CD14-positive monocyte (primary cell): ENCODE measurements around the gene HSD17B4. TPM values are rescaled to one million over a fixed set of nuclear protein-coding genes. Genes with fewer than 3 reads are reported as not detected.

Source experiments
- DNase-seq, 3 donors: peaks; one replicate each; pipeline ENCODE4 v3.0.0-alpha.2; 2011 to 2022
- H2AFZ ChIP-seq: 2 replicates; pipeline ENCODE4 v1.6.0; 2012; ENCODE audit warnings: mild to moderate bottlenecking, low read depth, low read length, inconsistent platforms; ENCODE audit not compliant: insufficient read depth, poor library complexity, severe bottlenecking
- H3K27ac ChIP-seq, 2 donors: 1 replicate in 1 of 2; 2 replicates in 1 of 2; pipeline ENCODE4 v1.5.1; 2012 to 2013; ENCODE audit warnings: low read length in 2 of 2, control low read depth in 1 of 2, inconsistent platforms in 1 of 2, low read depth in 1 of 2, mild to moderate bottlenecking in 1 of 2
- H3K27me3 ChIP-seq, 2 donors: one replicate each; pipeline versions ENCODE4 v1.6.0 to v1.6.1; 2011 to 2013; ENCODE audit warnings: low read length in 2 of 2; ENCODE audit not compliant: control insufficient read depth in 2 of 2, insufficient read depth in 2 of 2
- H3K36me3 ChIP-seq, 2 donors: replicated peaks in 1 of 2; 1 replicate in 1 of 2; 2 replicates in 1 of 2; pipeline versions ENCODE4 v1.5.1 to v1.6.1; 2012 to 2013; ENCODE audit warnings: low read length in 2 of 2, control low read depth in 1 of 2, inconsistent platforms in 1 of 2, mild to moderate bottlenecking in 1 of 2; ENCODE audit not compliant: insufficient read depth in 2 of 2, control insufficient read depth in 1 of 2
- H3K4me1 ChIP-seq, 2 donors: 1 replicate in 1 of 2; 2 replicates in 1 of 2; pipeline versions ENCODE4 v1.5.1 to v1.6.1; 2012 to 2013; ENCODE audit warnings: low read length in 2 of 2, control low read depth in 1 of 2, inconsistent platforms in 1 of 2, mild to moderate bottlenecking in 1 of 2, moderate library complexity in 1 of 2; ENCODE audit not compliant: insufficient read depth in 2 of 2, control insufficient read depth in 1 of 2
- H3K4me2 ChIP-seq: replicated peaks from 2 replicates; pipeline ENCODE3; 2012; ENCODE audit warnings: low read length, moderate library complexity, mild to moderate bottlenecking; ENCODE audit not compliant: poor library complexity, severe bottlenecking; ENCODE audit errors: extremely low read depth
- H3K4me3 ChIP-seq, 3 experiments: fragments of 200-600 bp in 1 of 3; sonication (generic) in 1 of 3; replicated peaks in 1 of 3; 1 replicate in 2 of 3; 2 replicates in 1 of 3; pipeline ENCODE4 v1.5.1; 2011 to 2013; ENCODE audit warnings: low read length in 3 of 3, mild to moderate bottlenecking in 3 of 3, control low read depth in 2 of 3, low read depth in 2 of 3, inconsistent platforms in 1 of 3, moderate library complexity in 1 of 3
- H3K79me2 ChIP-seq: 2 replicates; pipeline ENCODE4 v1.6.0; 2012; ENCODE audit warnings: mild to moderate bottlenecking, control low read depth, inconsistent platforms, low read length, moderate library complexity; ENCODE audit not compliant: insufficient read depth
- H3K9ac ChIP-seq: 2 replicates; pipeline ENCODE4 v1.6.0; 2017; ENCODE audit warnings: low read length, mild to moderate bottlenecking; ENCODE audit not compliant: insufficient read depth, poor library complexity, severe bottlenecking
- H3K9me3 ChIP-seq, 2 donors: replicated peaks in 1 of 2; 1 replicate in 1 of 2; 2 replicates in 1 of 2; pipeline versions ENCODE4 v1.5.1 to v1.6.1; 2012 to 2013; ENCODE audit warnings: low read length in 2 of 2, control low read depth in 1 of 2; ENCODE audit not compliant: control insufficient read depth in 1 of 2, insufficient read depth in 1 of 2
- H4K20me1 ChIP-seq: 2 replicates; pipeline ENCODE4 v1.6.0; 2012; ENCODE audit warnings: mild to moderate bottlenecking, low read length, control low read depth, moderate library complexity; ENCODE audit not compliant: insufficient read depth
- H3K27ac Mint-ChIP-seq, 7 donors: one replicate each; pipeline ENCODE4 v1.8.0; 2020; ENCODE audit warnings: mild to moderate bottlenecking in 7 of 7, mixed read lengths in 7 of 7, moderate library complexity in 6 of 7, inconsistent platforms in 2 of 7
- H3K27me3 Mint-ChIP-seq, 3 donors: one replicate each; pipeline ENCODE4 v1.8.0; 2021 to 2022; ENCODE audit warnings: low read depth in 3 of 3, mild to moderate bottlenecking in 3 of 3, mixed read lengths in 3 of 3, moderate library complexity in 3 of 3, inconsistent platforms in 1 of 3
- H3K36me3 Mint-ChIP-seq, 2 donors: one replicate each; pipeline ENCODE4 v1.8.0; 2020; ENCODE audit warnings: mixed read lengths in 2 of 2, inconsistent platforms in 1 of 2, mild to moderate bottlenecking in 1 of 2
- H3K4me1 Mint-ChIP-seq: one replicate; pipeline ENCODE4 v1.8.0; 2020; ENCODE audit warnings: mild to moderate bottlenecking, mixed read lengths
- H3K4me3 Mint-ChIP-seq, 2 donors: one replicate each; pipeline ENCODE4 v1.8.0; 2020; ENCODE audit warnings: mild to moderate bottlenecking in 2 of 2, mixed read lengths in 2 of 2, moderate library complexity in 1 of 2
- H3K9me3 Mint-ChIP-seq, 7 donors: one replicate each; pipeline ENCODE4 v1.8.0; 2020 to 2022; ENCODE audit warnings: mixed read lengths in 7 of 7, mild to moderate bottlenecking in 6 of 7, moderate library complexity in 6 of 7, inconsistent platforms in 2 of 7
- CTCF ChIP-seq: fragments of 200-600 bp; IDR thresholded peaks from one replicate; pipeline ENCODE4 v1.8.0; 2022; ENCODE audit warnings: antibody characterized with exemption, mild to moderate bottlenecking
- WGBS: methylation state at CpG from one replicate; pipeline ENCODE4 v1.1.5; 2013; ENCODE audit warnings: missing lambda C conversion rate; ENCODE audit not compliant: insufficient coverage; 5-methylcytosine and 5-hydroxymethylcytosine counted together
- intact Hi-C, 2 donors: fragments of 100-400 bp; cut with micrococcal nuclease; formaldehyde crosslinking; loops; one replicate each; pipeline versions ENCODE4 v1.15.0 to v1.15.1; 2023
- polyA plus RNA-seq, 3 donors: library from polyadenylated mRNA; depleted of rRNA in 1 of 3; unstranded in 2 of 3; stranded (reverse) in 1 of 3; fragments of 300-500 nt in 2 of 3; fragments of >200 nt in 1 of 3; fragmentation: Illumina TruSeq in 2 of 3; gene quantifications; 1 replicate in 2 of 3; 2 replicates in 1 of 3; pipeline ENCODE4 v1.2.3, GENCODE V29; 2012 to 2021

The HSD17B4 gene
- polyA plus RNA-seq, 3 donors: 78.2 to 167 (median 158) TPM

- Mint-ChIP-seq H3K27ac (peak overlapping the region in 4 of 7 donors; percentile 1 to 17 (median 14)), H3K36me3 (no peaks in the 10 kb centered on the region), H3K9me3 (peaks cover 0 to 4% (median 0%) of the 10 kb centered on the region in 7 donors), H3K4me1 (peaks cover 62% of the 10 kb centered on the region), H3K27me3 (peaks cover 0 to 1% (median 0%) of the 10 kb centered on the region in 3 donors), H3K4me3 (peak overlapping the region in 1 of 2 donors; percentile 63)
- Histone ChIP-seq H3K4me1 (peaks cover 51 to 57% of the 10 kb centered on the region in 2 donors), H3K36me3 (no peaks in the 10 kb centered on the region), H3K27ac (no peak overlapping the region), H3K79me2 (no peaks in the 10 kb centered on the region), H3K4me3 (peak overlapping the region in 1 of 3 experiments; percentile 40), H3K9me3 (no peaks in the 10 kb centered on the region), H3K27me3 (no peaks in the 10 kb centered on the region), H4K20me1 (no peaks in the 10 kb centered on the region), H2AFZ (no peak overlapping the region), H3K9ac (no peak overlapping the region), H3K4me2 (peak overlapping the region; percentile 39)
- intact Hi-C loops: loop anchor here in 1 of 2 donors (10.0 kb wide), 2 partner anchors 73 to 433 kb away; partner anchors contain the start of gene DTWD2
- peak in 2 of 3 donors; percentile 41 to 52 for DNase-seq
- WGBS: 33% methylated on average over 3 of the region's 5 CpGs
- no peak for TF ChIP-seq CTCF
These were observed 34.2 kb upstream of the HSD17B4 start for GRCh38 chr5:119417891-119418605.

- peaks cover 0 to 1% (median 0%) of the 10 kb centered on the region in 3 donors for H3K27me3 Mint-ChIP-seq
- intact Hi-C loops: loop anchor here in 1 of 2 donors (10.0 kb wide), 2 partner anchors 74 to 434 kb away; partner anchors contain the start of gene DTWD2
- H3K36me3 Mint-ChIP-seq: no peaks in the 10 kb centered on the region
- Histone ChIP-seq H4K20me1 (no peaks in the 10 kb centered on the region), H3K4me1 (peaks cover 53 to 54% of the 10 kb centered on the region in 2 donors), H3K9ac (no peak overlapping the region), H3K27ac (peak overlapping the region in 1 of 2 donors; percentile 21), H3K9me3 (no peaks in the 10 kb centered on the region), H3K27me3 (no peaks in the 10 kb centered on the region), H3K4me3 (peak overlapping the region in 1 of 3 experiments; percentile 40), H3K79me2 (no peaks in the 10 kb centered on the region), H3K4me2 (peak overlapping the region; percentile 39), H2AFZ (no peak overlapping the region), H3K36me3 (no peaks in the 10 kb centered on the region)
- TF ChIP-seq CTCF: no peak
- peaks cover 63% of the 10 kb centered on the region for H3K4me1 Mint-ChIP-seq
- WGBS: no CpG with 5 or more reads among the region's 2 CpGs
- H3K27ac Mint-ChIP-seq: peak overlapping the region in 4 of 7 donors; percentile 15 to 66 (median 50)
- H3K4me3 Mint-ChIP-seq: no peak overlapping the region
- H3K9me3 Mint-ChIP-seq: peaks cover 0 to 4% (median 0%) of the 10 kb centered on the region in 7 donors
- DNase-seq: no peak
These were observed 33.6 kb upstream of the HSD17B4 start for GRCh38 chr5:119418606-119419100.
